ENCODE measurements around the gene GTPBP1. TPM values are rescaled to one million over a fixed set of nuclear protein-coding genes. Genes with fewer than 3 reads are reported as not detected.

Gene GTPBP1
- total RNA-seq, 1 experiment from 2014 or later = 108 TPM

DNA sequence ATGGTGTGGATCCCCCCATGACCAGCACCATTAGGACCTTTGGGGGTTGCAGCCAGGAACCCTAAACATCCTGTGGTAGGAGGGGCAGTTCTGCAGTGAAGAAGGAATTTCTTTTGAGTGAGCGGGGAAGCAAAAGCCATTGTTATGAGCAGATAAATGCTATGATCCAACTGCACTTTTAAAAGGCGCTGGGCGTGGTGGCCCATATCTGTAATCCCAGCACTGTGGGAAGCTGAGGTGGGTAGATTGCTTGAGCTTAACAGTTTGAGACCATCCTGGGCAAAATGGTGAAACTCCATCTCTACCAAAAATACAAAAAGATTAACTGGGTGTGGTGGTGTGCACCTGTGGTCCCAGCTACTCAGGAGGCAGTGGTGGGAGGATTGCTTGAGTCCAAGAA, 29.9 kb upstream of the GTPBP1 start:
- Histone ChIP-seq H3K4ac (ENCODE audit: low read depth, low read length) (no peak overlapping the region), H4K91ac (ENCODE audit: insufficient read length, low read depth, low read length) (no peak overlapping the region), H3K23ac (ENCODE audit: insufficient read length, low read depth, low read length) (no peak overlapping the region), H3K9me3 (ENCODE audit: control insufficient read depth, low read depth, low read length) (no peaks in the 10 kb centered on the region), H2BK15ac (ENCODE audit: low read depth, low read length) (no peak overlapping the region), H3K79me1 (ENCODE audit: insufficient read depth, low read depth, low read length, poor library complexity, severe bottlenecking) (no peaks in the 10 kb centered on the region), H3T11ph (ENCODE audit: low read length) (no peak overlapping the region), H3K23me2 (ENCODE audit: insufficient read length, low read depth, low read length, poor library complexity, severe bottlenecking) (no peaks in the 10 kb centered on the region), H4K20me1 (ENCODE audit: control insufficient read depth, insufficient read depth, insufficient read length) (no peaks in the 10 kb centered on the region), H3K27me3 (ENCODE audit: insufficient read depth, low read length) (no peaks in the 10 kb centered on the region), H3K9ac (ENCODE audit: extremely low read depth, insufficient read length, low read length) (no peak overlapping the region), H2BK20ac (ENCODE audit: low read depth, low read length, poor library complexity, severe bottlenecking) (no peak overlapping the region), H2AK5ac (ENCODE audit: insufficient read length, low read length) (no peak overlapping the region), H3K56ac (ENCODE audit: insufficient read length, low read depth, low read length) (no peak overlapping the region), H3K4me2 (ENCODE audit: insufficient read depth, insufficient read length, low read length) (no peak overlapping the region), H3K27ac (ENCODE audit: insufficient read length, low read depth, low read length) (no peak overlapping the region), H2AFZ (ENCODE audit: low read length) (no peak overlapping the region), H2BK5ac (ENCODE audit: insufficient read length, low read length) (no peak overlapping the region), H2BK120ac (ENCODE audit: low read depth, low read length, poor library complexity, severe bottlenecking) (no peak overlapping the region), H3K14ac (ENCODE audit: insufficient read depth, low read length) (no peak overlapping the region), H3K18ac (ENCODE audit: insufficient read length, low read depth, low read length) (no peak overlapping the region), H2BK12ac (ENCODE audit: insufficient read length, low read depth, low read length) (no peak overlapping the region), H3K4me1 (ENCODE audit: insufficient read depth, low read length) (no peaks in the 10 kb centered on the region), H3K79me2 (ENCODE audit: insufficient read depth, low read length) (no peaks in the 10 kb centered on the region), H4K8ac (replicated peaks; ENCODE audit: insufficient read length, low read depth, low read length) (no peak overlapping the region), H4K5ac (ENCODE audit: insufficient read length, low read depth, low read length) (no peak overlapping the region)
- Mint-ChIP-seq H3K4me1 (no peaks in the 10 kb centered on the region), H3K36me3 (ENCODE audit: insufficient read depth in 1 of 3, low read depth in 3 of 3) (peaks cover 10 to 23% (median 19%) of the 10 kb centered on the region in 3 experiments; a peak in 6 of 7 replicates), H3K27me3 (ENCODE audit: low read depth) (no peaks in the 10 kb centered on the region), H3K27ac (peak overlapping the region in 2 of 3 experiments; percentile 33 to 50; a peak in 2 of 7 replicates), H3K9me3 (no peaks in the 10 kb centered on the region), H3K4me3 (no peak overlapping the region)
- no CpG with 5 or more reads among the region's 3 CpGs for WGBS (ENCODE audit: extremely low coverage, insufficient read length, low lambda C conversion rate)
- TF ChIP-seq, protein P1, sequence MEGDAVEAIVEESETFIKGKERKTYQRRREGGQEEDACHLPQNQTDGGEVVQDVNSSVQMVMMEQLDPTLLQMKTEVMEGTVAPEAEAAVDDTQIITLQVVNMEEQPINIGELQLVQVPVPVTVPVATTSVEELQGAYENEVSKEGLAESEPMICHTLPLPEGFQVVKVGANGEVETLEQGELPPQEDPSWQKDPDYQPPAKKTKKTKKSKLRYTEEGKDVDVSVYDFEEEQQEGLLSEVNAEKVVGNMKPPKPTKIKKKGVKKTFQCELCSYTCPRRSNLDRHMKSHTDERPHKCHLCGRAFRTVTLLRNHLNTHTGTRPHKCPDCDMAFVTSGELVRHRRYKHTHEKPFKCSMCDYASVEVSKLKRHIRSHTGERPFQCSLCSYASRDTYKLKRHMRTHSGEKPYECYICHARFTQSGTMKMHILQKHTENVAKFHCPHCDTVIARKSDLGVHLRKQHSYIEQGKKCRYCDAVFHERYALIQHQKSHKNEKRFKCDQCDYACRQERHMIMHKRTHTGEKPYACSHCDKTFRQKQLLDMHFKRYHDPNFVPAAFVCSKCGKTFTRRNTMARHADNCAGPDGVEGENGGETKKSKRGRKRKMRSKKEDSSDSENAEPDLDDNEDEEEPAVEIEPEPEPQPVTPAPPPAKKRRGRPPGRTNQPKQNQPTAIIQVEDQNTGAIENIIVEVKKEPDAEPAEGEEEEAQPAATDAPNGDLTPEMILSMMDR (conservative IDR thresholded peaks at IDR 0.05) = no peak
- no peak for DNase-seq

Data from H9 (cell line).